ENCODE results near the gene TRPV2. TPM values are rescaled to one million over a fixed set of nuclear protein-coding genes. Genes with fewer than 3 reads are reported as not detected.

The TRPV2 gene
- total and polyA plus RNA-seq, 8 donors: 0.58 to 24.8 (median 5.9) TPM

DNA sequence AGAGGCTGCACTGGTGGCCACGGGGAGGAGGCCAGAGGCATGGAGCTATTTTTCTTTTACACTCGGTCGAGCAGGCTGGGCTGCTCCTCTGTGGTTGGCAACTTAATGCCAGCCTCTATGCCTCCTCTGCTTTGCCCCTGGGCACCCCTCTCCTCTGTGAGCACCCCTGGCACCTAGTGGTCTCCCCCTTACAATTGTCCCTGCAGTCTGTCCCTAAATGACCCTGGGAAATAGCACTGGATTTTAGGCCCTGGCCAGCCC lies 49.6 kb downstream of the TRPV2 start:
- Histone ChIP-seq H3K9me3 (no peaks in the 10 kb centered on the region), H3K4me1 (peaks cover 12 to 58% (median 33%) of the 10 kb centered on the region in 4 donors), H3K27me3 (no peaks in the 10 kb centered on the region), H3K4me3 (no peak overlapping the region), H3K27ac (peak overlapping the region; percentile 49 to 78 (median 52)), H3K36me3 (peaks cover 0 to 21% (median 6%) of the 10 kb centered on the region in 4 donors)
- DNase-seq: no peak
- intact Hi-C loops (cut with DNase I; ENCODE audit: low total_unique reads): no loop called here
- WGBS, 5 donors: 62 to 68% (median 66%) methylated on average over 3 of the region's 3 CpGs
- TF ChIP-seq POLR2A (IDR thresholded peaks at IDR 0.05): no peak
- no peak for TF ChIP-seq EP300 (IDR thresholded peaks at IDR 0.05)
- no peak for TF ChIP-seq POLR2AphosphoS5 (IDR thresholded peaks at IDR 0.05)
- TF ChIP-seq, protein P1, sequence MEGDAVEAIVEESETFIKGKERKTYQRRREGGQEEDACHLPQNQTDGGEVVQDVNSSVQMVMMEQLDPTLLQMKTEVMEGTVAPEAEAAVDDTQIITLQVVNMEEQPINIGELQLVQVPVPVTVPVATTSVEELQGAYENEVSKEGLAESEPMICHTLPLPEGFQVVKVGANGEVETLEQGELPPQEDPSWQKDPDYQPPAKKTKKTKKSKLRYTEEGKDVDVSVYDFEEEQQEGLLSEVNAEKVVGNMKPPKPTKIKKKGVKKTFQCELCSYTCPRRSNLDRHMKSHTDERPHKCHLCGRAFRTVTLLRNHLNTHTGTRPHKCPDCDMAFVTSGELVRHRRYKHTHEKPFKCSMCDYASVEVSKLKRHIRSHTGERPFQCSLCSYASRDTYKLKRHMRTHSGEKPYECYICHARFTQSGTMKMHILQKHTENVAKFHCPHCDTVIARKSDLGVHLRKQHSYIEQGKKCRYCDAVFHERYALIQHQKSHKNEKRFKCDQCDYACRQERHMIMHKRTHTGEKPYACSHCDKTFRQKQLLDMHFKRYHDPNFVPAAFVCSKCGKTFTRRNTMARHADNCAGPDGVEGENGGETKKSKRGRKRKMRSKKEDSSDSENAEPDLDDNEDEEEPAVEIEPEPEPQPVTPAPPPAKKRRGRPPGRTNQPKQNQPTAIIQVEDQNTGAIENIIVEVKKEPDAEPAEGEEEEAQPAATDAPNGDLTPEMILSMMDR (IDR thresholded peaks at IDR 0.05): no peak

DNA sequence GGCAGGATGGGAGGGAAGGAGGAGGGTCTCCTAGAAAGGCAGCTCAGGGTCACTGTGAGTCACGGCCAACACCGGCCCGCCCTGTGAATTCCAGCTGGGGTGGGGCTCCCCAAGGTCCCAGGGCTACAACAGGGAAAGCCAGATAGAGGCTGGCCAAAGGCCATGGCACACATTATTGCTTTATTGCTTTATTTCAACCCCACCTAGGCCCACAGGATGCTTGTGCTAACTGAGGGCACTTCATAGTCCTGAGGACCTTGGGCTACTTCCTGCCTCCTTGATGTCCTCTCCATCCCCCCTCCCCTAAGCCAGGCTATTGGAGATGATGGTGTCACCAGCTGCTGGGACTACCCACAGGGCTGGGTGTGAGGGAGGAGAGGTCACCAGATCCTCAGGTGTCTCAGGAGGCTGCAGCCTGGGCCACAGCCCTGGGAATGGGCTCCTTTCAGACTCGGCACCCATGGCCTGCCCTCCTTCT lies 50.5 kb downstream of the TRPV2 start:
- peaks cover 12 to 53% (median 33%) of the 10 kb centered on the region in 4 donors for H3K4me1 ChIP-seq
- no peaks in the 10 kb centered on the region for H3K27me3 ChIP-seq
- no peak overlapping the region for H3K4me3 ChIP-seq
- H3K9me3 ChIP-seq: no peaks in the 10 kb centered on the region
- H3K36me3 ChIP-seq: peaks cover 0 to 13% (median 7%) of the 10 kb centered on the region in 4 donors
- peak in 1 of 3 donors; percentile 33 for TF ChIP-seq POLR2AphosphoS5 (IDR thresholded peaks at IDR 0.05)
- TF ChIP-seq, protein P1 (IDR thresholded peaks at IDR 0.05): no peak
- intact Hi-C loops (cut with DNase I; ENCODE audit: low total_unique reads): no loop called here
- peak; percentile 63 to 80 for DNase-seq
- WGBS, 5 donors: 38 to 76% (median 50%) methylated on average over 4 of the region's 4 CpGs; no CpG with 5 or more reads in 1 of the 5 donors
- H3K27ac ChIP-seq: peak overlapping the region; percentile 50 to 78 (median 58)

DNA sequence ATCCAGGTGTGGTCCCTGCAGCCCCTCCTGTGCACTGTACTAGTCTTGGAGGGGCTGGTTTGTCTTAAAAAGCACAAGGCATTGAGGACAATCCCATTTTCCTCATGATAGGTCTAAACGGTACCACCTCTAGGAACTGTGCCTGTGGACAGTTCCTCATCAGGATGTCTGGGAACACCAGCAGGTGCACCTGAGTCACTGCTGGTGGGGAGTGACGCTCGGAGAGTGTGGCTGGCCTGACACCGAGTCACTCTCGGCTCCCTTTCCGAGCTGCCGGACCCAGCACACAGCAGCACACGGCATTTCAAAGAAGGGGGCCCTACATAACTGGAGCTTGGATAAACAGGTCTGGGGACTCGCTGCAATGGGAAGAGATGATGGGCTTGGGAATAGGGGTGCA lies 51.0 kb downstream of the TRPV2 start:
- TF ChIP-seq POLR2AphosphoS5 (IDR thresholded peaks at IDR 0.05) (no peak), EP300 (IDR thresholded peaks at IDR 0.05) (no peak), POLR2A (IDR thresholded peaks at IDR 0.05) (no peak)
- TF ChIP-seq, protein P1 (IDR thresholded peaks at IDR 0.05): no peak

DNA sequence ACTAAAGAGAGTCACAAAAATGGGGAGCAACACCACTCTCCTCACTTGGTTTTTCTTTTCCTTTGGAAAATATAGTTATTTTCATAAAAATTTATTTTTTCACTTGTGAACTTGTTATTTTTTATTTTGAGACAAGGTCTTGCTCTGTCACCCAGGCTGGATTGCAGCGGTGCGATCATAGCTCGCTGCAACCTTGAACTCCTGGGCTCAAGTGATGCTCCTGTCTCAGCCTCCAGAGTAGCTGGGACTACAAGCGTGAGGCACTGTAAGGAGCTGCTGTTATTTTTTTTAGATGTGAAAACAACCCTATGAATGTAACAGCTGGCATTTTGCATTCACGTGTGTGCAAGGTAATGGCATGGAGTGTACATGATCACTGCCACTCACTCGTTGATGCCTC lies 51.7 kb downstream of the TRPV2 start:
- H3K27ac ChIP-seq: no peak overlapping the region
- H3K4me3 ChIP-seq: no peak overlapping the region
- WGBS, 5 donors: 93 to 95% (median 95%) methylated on average over 6 of the region's 6 CpGs
- intact Hi-C loops (cut with DNase I; ENCODE audit: low total_unique reads): no loop called here
- no peaks in the 10 kb centered on the region for H3K27me3 ChIP-seq
- TF ChIP-seq, protein P1 (IDR thresholded peaks at IDR 0.05): no peak
- TF ChIP-seq EP300 (IDR thresholded peaks at IDR 0.05) (no peak), POLR2A (IDR thresholded peaks at IDR 0.05) (no peak), POLR2AphosphoS5 (IDR thresholded peaks at IDR 0.05) (no peak)
- H3K9me3 ChIP-seq: no peaks in the 10 kb centered on the region
- no peak for DNase-seq
- H3K4me1 ChIP-seq: peaks cover 12 to 52% (median 33%) of the 10 kb centered on the region in 4 donors
- peaks cover 0 to 7% (median 3%) of the 10 kb centered on the region in 4 donors for H3K36me3 ChIP-seq

More for the DNA sequence above, 51.0 kb downstream of the TRPV2 start:
- DNase-seq: no peak
- H3K27ac ChIP-seq: peak overlapping the region; percentile 50 to 78 (median 58)
- WGBS, 5 donors: 71 to 80% (median 74%) methylated on average over 8 to 9 of the region's 9 CpGs
- intact Hi-C loops (cut with DNase I; ENCODE audit: low total_unique reads): no loop called here
- H3K9me3 ChIP-seq: no peaks in the 10 kb centered on the region
- H3K27me3 ChIP-seq: no peaks in the 10 kb centered on the region
- peaks cover 0 to 9% (median 8%) of the 10 kb centered on the region in 4 donors for H3K36me3 ChIP-seq
- no peak overlapping the region for H3K4me3 ChIP-seq
- H3K4me1 ChIP-seq: peaks cover 12 to 53% (median 33%) of the 10 kb centered on the region in 4 donors
